ENCODE measurements around the gene IFT88.
"Not testable (repeated sequence)": the region's sequence is repeated elsewhere in the genome, so short reads cannot be mapped to it uniquely, and the experiment has no call there.

The IFT88 gene

GRCh38 chr13:20647758-20648157 is 80.8 kb downstream of the IFT88 start:
- DNase-seq = no peak

- no peak for DNase-seq
These were observed 86.0 kb downstream of the IFT88 start for GRCh38 chr13:20652946-20653345.

- DNase-seq = no peak
These were observed 87.2 kb downstream of the IFT88 start for GRCh38 chr13:20654156-20654555.

- DNase-seq = no peak
These were observed 91.6 kb downstream of the IFT88 start for GRCh38 chr13:20658451-20659040.

- DNase-seq = no peak
These were observed 97.4 kb downstream of the IFT88 start for GRCh38 chr13:20664351-20664750.

GRCh38 chr13:20666948-20667347 is 100.0 kb downstream of the IFT88 start:
- DNase-seq = no peak

GRCh38 chr13:20667857-20668437 is 101.0 kb downstream of the IFT88 start:
- DNase-seq = no peak

GRCh38 chr13:20669162-20669561 is 102.2 kb downstream of the IFT88 start:
- no peak for DNase-seq

GRCh38 chr13:20671789-20672188 is 104.8 kb downstream of the IFT88 start:
- DNase-seq = no peak

GRCh38 chr13:20672772-20673171 is 105.8 kb downstream of the IFT88 start:
- no peak for DNase-seq

GRCh38 chr13:20673715-20674114 is 106.8 kb downstream of the IFT88 start:
- no peak for DNase-seq

- no peak for DNase-seq
These were observed 109.3 kb downstream of the IFT88 start for GRCh38 chr13:20676213-20676612.

GRCh38 chr13:20678606-20679005 is 111.6 kb downstream of the IFT88 start:
- not testable (repeated sequence) for DNase-seq

GRCh38 chr13:20679879-20680278 is 112.9 kb downstream of the IFT88 start:
- no peak for DNase-seq

- no peak for DNase-seq
These were observed 113.6 kb downstream of the IFT88 start for GRCh38 chr13:20680416-20681080.

- DNase-seq = not testable (repeated sequence)
These were observed 114.5 kb downstream of the IFT88 start for GRCh38 chr13:20681481-20681880.

GRCh38 chr13:20682061-20682460 is 115.1 kb downstream of the IFT88 start:
- DNase-seq = no peak

- DNase-seq = no peak
These were observed 117.1 kb downstream of the IFT88 start for GRCh38 chr13:20684041-20684440.

- no peak for DNase-seq
These were observed 117.6 kb downstream of the IFT88 start for GRCh38 chr13:20684546-20684945.

- DNase-seq = no peak
These were observed 118.1 kb downstream of the IFT88 start for GRCh38 chr13:20685092-20685491.

GRCh38 chr13:20686167-20686566 is 119.2 kb downstream of the IFT88 start:
- no peak for DNase-seq

- DNase-seq = no peak
These were observed 120.1 kb downstream of the IFT88 start for GRCh38 chr13:20686863-20687579.

- no peak for DNase-seq
These were observed 122.3 kb downstream of the IFT88 start for GRCh38 chr13:20689291-20689690.

GRCh38 chr13:20691616-20692015 is 124.7 kb downstream of the IFT88 start:
- DNase-seq = no peak
